Progenitor cell of endocrine pancreas (in vitro differentiated cells): Measurements from ENCODE around the gene TPST2. TPM values are rescaled to one million over a fixed set of nuclear protein-coding genes. Genes with fewer than 3 reads are reported as not detected.
A peak's percentile ranks its signal among the peaks of the same experiment; 100 is the strongest.

Experiments used
- DNase-seq: peaks from one replicate; pipeline ENCODE4 v3.0.0; 2021; ENCODE audit warnings: low spot score; ENCODE audit not compliant: unreplicated experiment
- H3K27ac Mint-ChIP-seq: 2 replicates; pipeline ENCODE4 v1.8.0; 2021; ENCODE audit warnings: mild to moderate bottlenecking, moderate library complexity, mixed read lengths
- H3K27me3 Mint-ChIP-seq: 2 replicates; pipeline ENCODE4 v1.8.0; 2021; ENCODE audit warnings: mixed read lengths
- H3K36me3 Mint-ChIP-seq: 2 replicates; pipeline ENCODE4 v1.8.0; 2022; ENCODE audit warnings: mixed read lengths; ENCODE audit not compliant: insufficient read depth
- H3K4me1 Mint-ChIP-seq: 2 replicates; pipeline ENCODE4 v1.8.0; 2021; ENCODE audit warnings: low read depth, mixed read lengths
- H3K4me3 Mint-ChIP-seq: 2 replicates; pipeline ENCODE4 v1.8.0; 2021; ENCODE audit warnings: low read depth, mild to moderate bottlenecking, moderate library complexity, mixed read lengths
- H3K9me3 Mint-ChIP-seq: 2 replicates; pipeline ENCODE4 v1.8.0; 2021; ENCODE audit warnings: low read depth, mixed read lengths
- total RNA-seq: library from RNA; stranded (reverse); gene quantifications from 2 replicates; pipeline ENCODE4 v1.2.1, GENCODE V29; 2021
- TF ChIP-seq, protein P1 (sequence below): fragments of 200-600 bp; sonication (generic); IDR thresholded peaks from one replicate; pipeline ENCODE4 v1.5.0; 2021; ENCODE audit warnings: antibody characterized with exemption, mild to moderate bottlenecking; ENCODE audit not compliant: unreplicated experiment

Gene TPST2
- total RNA-seq, 1 donor from 2014 or later, result 19.1 TPM

DNA sequence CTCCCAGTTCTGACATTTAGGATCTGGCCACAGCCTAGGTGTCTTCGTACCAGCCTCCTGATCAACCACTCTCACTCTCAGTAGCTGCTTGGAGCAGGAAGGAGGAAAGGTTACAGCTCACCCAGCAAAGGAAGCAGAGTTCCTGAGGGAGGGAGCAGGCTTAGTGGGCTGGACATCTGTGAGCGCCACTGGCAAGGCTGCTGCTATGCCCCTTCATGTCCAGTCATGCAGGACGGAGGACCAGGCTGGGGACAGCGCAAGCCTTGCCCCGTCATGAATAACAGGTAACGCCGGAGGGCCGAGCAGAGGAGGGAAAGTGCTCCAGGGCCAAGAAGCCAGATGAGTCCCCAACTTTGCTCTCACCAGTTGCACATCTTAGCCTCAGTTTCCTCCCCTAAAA lies 25.8 kb downstream of the TPST2 start:
- TF ChIP-seq, protein P1, sequence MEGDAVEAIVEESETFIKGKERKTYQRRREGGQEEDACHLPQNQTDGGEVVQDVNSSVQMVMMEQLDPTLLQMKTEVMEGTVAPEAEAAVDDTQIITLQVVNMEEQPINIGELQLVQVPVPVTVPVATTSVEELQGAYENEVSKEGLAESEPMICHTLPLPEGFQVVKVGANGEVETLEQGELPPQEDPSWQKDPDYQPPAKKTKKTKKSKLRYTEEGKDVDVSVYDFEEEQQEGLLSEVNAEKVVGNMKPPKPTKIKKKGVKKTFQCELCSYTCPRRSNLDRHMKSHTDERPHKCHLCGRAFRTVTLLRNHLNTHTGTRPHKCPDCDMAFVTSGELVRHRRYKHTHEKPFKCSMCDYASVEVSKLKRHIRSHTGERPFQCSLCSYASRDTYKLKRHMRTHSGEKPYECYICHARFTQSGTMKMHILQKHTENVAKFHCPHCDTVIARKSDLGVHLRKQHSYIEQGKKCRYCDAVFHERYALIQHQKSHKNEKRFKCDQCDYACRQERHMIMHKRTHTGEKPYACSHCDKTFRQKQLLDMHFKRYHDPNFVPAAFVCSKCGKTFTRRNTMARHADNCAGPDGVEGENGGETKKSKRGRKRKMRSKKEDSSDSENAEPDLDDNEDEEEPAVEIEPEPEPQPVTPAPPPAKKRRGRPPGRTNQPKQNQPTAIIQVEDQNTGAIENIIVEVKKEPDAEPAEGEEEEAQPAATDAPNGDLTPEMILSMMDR, result no peak
- no peak for DNase-seq
- no peaks in the 10 kb centered on the region for H3K27me3 Mint-ChIP-seq
- peaks cover 11% of the 10 kb centered on the region for H3K4me1 Mint-ChIP-seq
- H3K9me3 Mint-ChIP-seq, result no peaks in the 10 kb centered on the region
- no peak overlapping the region for H3K4me3 Mint-ChIP-seq
- no peaks in the 10 kb centered on the region for H3K36me3 Mint-ChIP-seq
- peak overlapping the region; percentile 79 for H3K27ac Mint-ChIP-seq

DNA sequence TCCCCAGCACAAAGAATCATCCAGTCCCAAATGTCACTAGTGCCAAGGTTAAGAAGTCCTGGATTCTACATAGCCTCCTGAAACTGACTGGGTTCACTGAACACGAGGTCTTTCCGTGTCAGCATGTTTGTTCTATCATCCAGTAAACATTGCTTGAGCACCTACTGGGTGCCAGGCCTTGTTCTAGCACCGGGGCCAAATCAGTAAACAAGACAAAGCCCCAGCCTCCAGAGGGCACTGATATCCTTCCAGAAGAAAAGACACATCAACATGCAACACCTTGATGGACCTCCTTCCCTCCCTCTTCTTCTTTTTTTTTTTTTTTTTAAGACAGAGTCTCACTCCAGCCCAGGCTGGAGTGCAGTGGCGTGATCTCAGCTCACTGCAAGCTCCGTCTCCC lies 26.9 kb downstream of the TPST2 start:
- no peaks in the 10 kb centered on the region for H3K9me3 Mint-ChIP-seq
- no peak overlapping the region for H3K4me3 Mint-ChIP-seq
- TF ChIP-seq, protein P1, result no peak
- no peaks in the 10 kb centered on the region for H3K27me3 Mint-ChIP-seq
- DNase-seq, result no peak
- no peak overlapping the region for H3K27ac Mint-ChIP-seq
- no peaks in the 10 kb centered on the region for H3K36me3 Mint-ChIP-seq
- H3K4me1 Mint-ChIP-seq, result peaks cover 9% of the 10 kb centered on the region

DNA sequence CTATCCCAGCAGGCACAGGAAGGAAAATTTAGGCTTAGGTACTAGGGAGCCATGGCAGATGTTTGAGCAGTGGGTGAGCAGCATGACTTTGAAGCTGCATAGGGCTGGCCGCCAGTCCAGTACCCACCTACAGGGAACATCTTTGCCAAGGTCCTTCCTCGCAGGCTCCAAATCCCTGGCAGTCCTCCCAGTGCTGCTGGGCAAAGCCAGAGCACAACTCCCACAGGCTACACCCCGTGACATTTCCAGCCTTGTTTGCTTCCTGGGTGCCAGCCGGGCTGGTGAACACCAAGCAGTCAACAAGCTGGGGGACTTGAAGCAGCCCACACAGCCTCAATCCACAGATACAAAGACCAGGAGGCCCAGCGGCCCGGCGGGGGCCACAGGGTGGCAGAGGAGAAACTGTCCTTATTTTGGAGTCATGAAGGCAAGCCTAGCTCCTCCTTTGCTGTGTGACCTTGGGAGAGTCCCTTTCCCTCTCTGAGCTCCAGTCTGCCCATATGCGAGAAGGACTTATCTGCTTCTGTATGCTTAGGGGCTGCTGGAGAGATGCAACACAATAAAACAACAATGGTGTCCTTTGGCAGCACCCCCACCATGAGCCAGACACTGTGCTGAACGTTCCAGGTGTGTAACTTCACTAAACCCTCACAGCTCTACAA lies 28.0 kb downstream of the TPST2 start:
- TF ChIP-seq, protein P1, result no peak
- Mint-ChIP-seq H3K4me1 (peaks cover 3% of the 10 kb centered on the region), H3K9me3 (no peaks in the 10 kb centered on the region), H3K27ac (no peak overlapping the region), H3K4me3 (no peak overlapping the region), H3K36me3 (no peaks in the 10 kb centered on the region), H3K27me3 (no peaks in the 10 kb centered on the region)
- no peak for DNase-seq

DNA sequence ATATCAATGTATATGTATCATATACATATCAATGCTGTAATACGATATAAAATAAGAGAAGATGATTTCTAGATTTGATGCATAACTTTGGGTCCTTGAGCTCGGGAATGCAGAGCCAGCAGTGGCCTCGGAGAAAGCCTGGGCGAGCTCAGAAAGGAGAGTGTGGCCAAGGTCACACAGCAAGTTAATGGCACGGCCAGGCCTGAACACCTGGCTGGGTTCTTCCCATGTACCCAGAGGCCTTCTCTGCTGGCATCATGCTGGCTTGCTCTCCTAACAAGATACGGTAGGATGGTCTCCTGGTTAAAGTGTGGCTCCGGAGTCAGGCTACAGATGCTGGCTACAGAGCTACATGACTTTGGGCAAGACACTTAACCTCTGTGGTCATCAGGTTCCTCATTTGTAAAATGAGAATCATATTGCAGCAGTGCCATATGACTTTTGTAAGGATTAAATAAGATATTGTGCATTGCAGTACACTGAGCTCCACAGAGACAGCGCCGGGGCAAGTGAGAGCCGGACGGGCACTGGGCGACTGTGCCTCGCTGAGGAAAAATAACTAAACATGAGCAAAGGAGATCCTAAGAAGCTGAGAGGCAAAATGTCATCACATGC lies 29.9 kb downstream of the TPST2 start:
- peaks cover 3% of the 10 kb centered on the region for H3K4me1 Mint-ChIP-seq
- TF ChIP-seq, protein P1, result no peak
- DNase-seq, result no peak
- H3K27me3 Mint-ChIP-seq, result no peaks in the 10 kb centered on the region
- H3K27ac Mint-ChIP-seq, result no peak overlapping the region
- no peak overlapping the region for H3K4me3 Mint-ChIP-seq
- H3K36me3 Mint-ChIP-seq, result no peaks in the 10 kb centered on the region
- no peaks in the 10 kb centered on the region for H3K9me3 Mint-ChIP-seq

DNA sequence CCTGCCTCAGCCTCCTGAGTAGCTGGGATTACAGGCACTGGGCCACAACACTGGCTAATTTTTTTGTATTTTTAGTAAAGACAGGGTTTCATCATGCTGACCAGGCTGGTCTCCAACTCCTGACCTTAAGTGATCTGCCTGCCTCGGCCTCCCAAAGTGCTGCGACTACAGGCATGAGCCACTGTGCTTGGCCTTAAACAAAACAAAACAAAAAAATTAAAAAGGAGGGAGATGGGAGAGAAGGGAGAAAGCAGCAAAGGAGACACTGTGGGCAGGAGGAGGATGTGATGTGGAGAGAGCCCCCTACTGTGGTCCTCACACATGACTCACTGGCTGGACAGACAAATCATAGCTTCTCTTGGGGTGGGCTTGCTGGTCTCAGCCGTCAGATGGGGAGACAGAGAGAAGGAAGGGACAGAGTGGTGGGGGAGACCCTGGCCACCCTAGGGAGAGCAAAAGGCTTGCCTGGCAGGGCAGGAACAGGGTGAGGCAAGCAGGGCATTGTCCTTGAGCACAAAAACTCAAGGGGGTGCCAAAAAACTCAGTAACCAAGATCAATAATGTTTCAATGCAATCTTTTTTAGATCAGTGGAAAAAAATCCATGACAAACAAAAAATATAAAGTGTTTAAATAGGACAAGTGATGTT lies 31.6 kb downstream of the TPST2 start:
- peak overlapping the region; percentile 1 for H3K27ac Mint-ChIP-seq
- peaks cover 3% of the 10 kb centered on the region for H3K4me1 Mint-ChIP-seq

More for the DNA sequence above, 31.6 kb downstream of the TPST2 start:
- H3K36me3 Mint-ChIP-seq, result no peaks in the 10 kb centered on the region
- H3K4me3 Mint-ChIP-seq, result no peak overlapping the region
- TF ChIP-seq, protein P1, result no peak
- H3K9me3 Mint-ChIP-seq, result no peaks in the 10 kb centered on the region
- DNase-seq, result no peak
- no peaks in the 10 kb centered on the region for H3K27me3 Mint-ChIP-seq
